ENCODE data around the gene SAMD14. TPM values are rescaled to one million over a fixed set of nuclear protein-coding genes. Genes with fewer than 3 reads are reported as not detected.

The SAMD14 gene
- polyA plus RNA-seq, 2 donors, result 0.37 to 0.44 TPM

DNA sequence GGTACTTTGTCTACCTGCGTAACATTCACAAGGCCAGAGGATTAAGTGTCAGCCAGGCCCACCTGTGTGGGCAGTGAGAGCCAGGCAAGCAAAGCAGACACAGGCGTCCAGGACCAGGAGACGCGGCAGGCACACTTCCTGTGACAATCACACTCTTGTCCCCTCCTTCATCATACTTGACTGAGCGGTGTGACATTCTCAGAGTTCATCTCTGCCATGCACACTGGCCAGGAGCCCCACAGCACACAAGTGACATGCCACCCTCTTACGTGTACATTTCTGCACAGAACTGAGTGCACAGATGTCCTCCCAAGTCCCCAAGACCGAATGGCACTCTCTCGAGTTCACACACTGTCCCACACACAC, 11.8 kb upstream of the SAMD14 start:
- 66 to 67% methylated on average over 8 of the region's 8 CpGs for WGBS, 2 donors
- H3K27ac ChIP-seq (ENCODE audit: low read depth in 2 of 2, low read length in 1 of 2), result no peak overlapping the region
- no peaks in the 10 kb centered on the region for H3K9me3 ChIP-seq (ENCODE audit: control insufficient read depth in 2 of 2, insufficient read depth in 1 of 2, low read depth in 1 of 2, low read length in 1 of 2)
- no peaks in the 10 kb centered on the region for H3K27me3 ChIP-seq (ENCODE audit: control insufficient read depth in 1 of 2, insufficient read depth in 2 of 2, low read length in 2 of 2)
- H3K4me1 ChIP-seq (ENCODE audit: control insufficient read depth in 2 of 2, insufficient read depth in 2 of 2, low read length in 1 of 2), result peaks cover 9 to 30% of the 10 kb centered on the region in 2 donors
- peaks cover 36 to 73% of the 10 kb centered on the region in 2 donors for H3K36me3 ChIP-seq (ENCODE audit: control insufficient read depth in 2 of 2, insufficient read depth in 2 of 2, low read length in 1 of 2)
- H3K4me3 ChIP-seq (ENCODE audit: low read depth in 1 of 2, low read length in 2 of 2), result no peak overlapping the region

DNA sequence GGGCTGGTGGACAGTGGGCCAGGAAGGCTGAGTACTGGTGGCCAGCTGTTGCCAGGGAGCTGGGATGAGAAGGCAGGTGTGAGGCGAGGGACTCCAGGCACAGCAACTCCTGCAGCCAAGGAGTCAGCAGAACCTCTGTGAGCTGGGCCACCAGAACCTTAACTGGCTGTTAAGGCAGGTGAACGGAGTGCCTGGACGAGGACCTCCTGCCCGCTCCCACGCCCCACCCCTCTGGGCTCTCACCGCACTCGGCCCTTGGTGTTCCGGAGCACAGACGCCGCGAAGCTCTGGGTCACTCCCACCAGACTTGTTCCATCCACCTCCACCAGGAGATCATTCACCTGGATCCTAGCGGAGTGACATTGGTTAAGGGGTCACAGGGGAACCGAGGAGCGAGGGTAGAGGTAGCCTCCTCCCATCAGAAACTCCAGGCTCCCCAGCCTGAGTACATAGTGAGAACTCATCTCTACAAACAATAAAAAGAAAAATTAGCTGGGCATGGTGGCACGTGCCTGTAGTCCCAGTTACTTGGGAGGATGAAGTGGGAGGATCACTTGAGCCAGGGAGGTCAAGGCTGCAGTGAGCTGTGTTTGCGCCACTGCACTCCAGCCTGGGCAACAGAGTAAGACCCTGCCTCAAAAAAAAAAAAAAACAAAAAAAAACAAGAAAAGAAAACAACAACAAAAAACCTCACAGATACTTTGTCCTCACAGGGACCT, 11.2 kb upstream of the SAMD14 start:
- no peaks in the 10 kb centered on the region for H3K27me3 ChIP-seq (ENCODE audit: control insufficient read depth in 1 of 2, insufficient read depth in 2 of 2, low read length in 2 of 2)
- no peak overlapping the region for H3K27ac ChIP-seq (ENCODE audit: low read depth in 2 of 2, low read length in 1 of 2)
- H3K4me1 ChIP-seq (ENCODE audit: control insufficient read depth in 2 of 2, insufficient read depth in 2 of 2, low read length in 1 of 2), result peaks cover 9 to 25% of the 10 kb centered on the region in 2 donors
- H3K4me3 ChIP-seq (ENCODE audit: low read depth in 1 of 2, low read length in 2 of 2), result no peak overlapping the region
- no peaks in the 10 kb centered on the region for H3K9me3 ChIP-seq (ENCODE audit: control insufficient read depth in 2 of 2, insufficient read depth in 1 of 2, low read depth in 1 of 2, low read length in 1 of 2)
- WGBS, 2 donors, result 92% methylated on average over 16 of the region's 16 CpGs
- peaks cover 36 to 77% of the 10 kb centered on the region in 2 donors for H3K36me3 ChIP-seq (ENCODE audit: control insufficient read depth in 2 of 2, insufficient read depth in 2 of 2, low read length in 1 of 2)

GRCh38 chr17:50139950-50140885, 10.3 kb upstream of the SAMD14 start:
- H3K4me1 ChIP-seq (ENCODE audit: control insufficient read depth in 2 of 2, insufficient read depth in 2 of 2, low read length in 1 of 2), result peaks cover 3 to 15% of the 10 kb centered on the region in 2 donors
- H3K36me3 ChIP-seq (ENCODE audit: control insufficient read depth in 2 of 2, insufficient read depth in 2 of 2, low read length in 1 of 2), result peaks cover 36 to 84% of the 10 kb centered on the region in 2 donors
- H3K27me3 ChIP-seq (ENCODE audit: control insufficient read depth in 1 of 2, insufficient read depth in 2 of 2, low read length in 2 of 2), result no peaks in the 10 kb centered on the region
- no peaks in the 10 kb centered on the region for H3K9me3 ChIP-seq (ENCODE audit: control insufficient read depth in 2 of 2, insufficient read depth in 1 of 2, low read depth in 1 of 2, low read length in 1 of 2)
- peak overlapping the region in 1 of 2 donors; percentile 20 for H3K27ac ChIP-seq (ENCODE audit: low read depth in 2 of 2, low read length in 1 of 2)
- 42 to 47% methylated on average over 19 of the region's 19 CpGs for whole genome bisulfite sequencing, 2 donors
- H3K4me3 ChIP-seq (ENCODE audit: low read depth in 1 of 2, low read length in 2 of 2), result no peak overlapping the region

DNA sequence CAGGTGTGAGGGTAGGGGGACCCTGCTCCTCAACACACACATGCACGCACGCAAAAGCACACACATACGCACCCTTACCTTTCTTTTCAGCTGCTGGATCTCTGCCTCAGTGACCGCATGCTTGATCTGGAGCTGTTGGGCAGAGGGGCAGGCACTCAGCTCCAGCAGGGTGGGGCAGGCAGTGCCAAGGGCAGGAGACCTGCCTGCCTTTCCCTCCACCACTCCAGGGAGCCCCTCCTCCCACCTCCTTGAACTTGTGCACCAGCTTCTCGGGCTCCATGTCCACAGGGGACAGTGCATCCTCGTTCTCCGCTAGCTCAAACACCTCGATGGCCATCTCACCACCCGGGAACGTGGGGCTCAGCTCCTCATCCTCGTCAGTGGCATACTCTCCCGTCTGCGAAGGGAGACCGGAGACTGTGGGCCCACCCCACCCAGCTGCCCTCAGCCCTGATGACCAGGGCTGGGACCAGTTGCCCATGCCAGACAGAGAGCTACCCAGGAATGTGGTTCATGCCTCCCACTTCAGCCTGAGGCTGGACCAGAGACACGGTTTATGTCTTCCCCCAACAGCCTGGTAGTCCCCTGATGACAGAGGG, 9.3 kb upstream of the SAMD14 start:
- WGBS, 2 donors, result 86 to 87% methylated on average over 15 of the region's 15 CpGs
- H3K4me3 ChIP-seq (ENCODE audit: low read depth in 1 of 2, low read length in 2 of 2), result no peak overlapping the region
- peaks cover 33 to 83% of the 10 kb centered on the region in 2 donors for H3K36me3 ChIP-seq (ENCODE audit: control insufficient read depth in 2 of 2, insufficient read depth in 2 of 2, low read length in 1 of 2)
- H3K27ac ChIP-seq (ENCODE audit: low read depth in 2 of 2, low read length in 1 of 2), result no peak overlapping the region
- no peaks in the 10 kb centered on the region for H3K27me3 ChIP-seq (ENCODE audit: control insufficient read depth in 1 of 2, insufficient read depth in 2 of 2, low read length in 2 of 2)
- no peaks in the 10 kb centered on the region for H3K9me3 ChIP-seq (ENCODE audit: control insufficient read depth in 2 of 2, insufficient read depth in 1 of 2, low read depth in 1 of 2, low read length in 1 of 2)
- H3K4me1 ChIP-seq (ENCODE audit: control insufficient read depth in 2 of 2, insufficient read depth in 2 of 2, low read length in 1 of 2), result peaks cover 0 to 6% of the 10 kb centered on the region in 2 donors

GRCh38 chr17:50137042-50137441, 7.1 kb upstream of the SAMD14 start:
- no peak overlapping the region for H3K27ac ChIP-seq (ENCODE audit: low read depth in 2 of 2, low read length in 1 of 2)
- H3K4me3 ChIP-seq (ENCODE audit: low read depth in 1 of 2, low read length in 2 of 2), result no peak overlapping the region
- no peaks in the 10 kb centered on the region for H3K9me3 ChIP-seq (ENCODE audit: control insufficient read depth in 2 of 2, insufficient read depth in 1 of 2, low read depth in 1 of 2, low read length in 1 of 2)
- peaks cover 21 to 70% of the 10 kb centered on the region in 2 donors for H3K36me3 ChIP-seq (ENCODE audit: control insufficient read depth in 2 of 2, insufficient read depth in 2 of 2, low read length in 1 of 2)
- H3K4me1 ChIP-seq (ENCODE audit: control insufficient read depth in 2 of 2, insufficient read depth in 2 of 2, low read length in 1 of 2), result no peaks in the 10 kb centered on the region
- WGBS, 2 donors, result 88 to 95% methylated on average over 4 of the region's 4 CpGs
- H3K27me3 ChIP-seq (ENCODE audit: control insufficient read depth in 1 of 2, insufficient read depth in 2 of 2, low read length in 2 of 2), result no peaks in the 10 kb centered on the region

- H3K4me1 ChIP-seq (ENCODE audit: control insufficient read depth in 2 of 2, insufficient read depth in 2 of 2, low read length in 1 of 2), result no peaks in the 10 kb centered on the region
- 90 to 93% methylated on average over 11 of the region's 11 CpGs for WGBS, 2 donors
- no peak overlapping the region for H3K4me3 ChIP-seq (ENCODE audit: low read depth in 1 of 2, low read length in 2 of 2)
- peaks cover 18 to 65% of the 10 kb centered on the region in 2 donors for H3K36me3 ChIP-seq (ENCODE audit: control insufficient read depth in 2 of 2, insufficient read depth in 2 of 2, low read length in 1 of 2)
- no peak overlapping the region for H3K27ac ChIP-seq (ENCODE audit: low read depth in 2 of 2, low read length in 1 of 2)
- H3K9me3 ChIP-seq (ENCODE audit: control insufficient read depth in 2 of 2, insufficient read depth in 1 of 2, low read depth in 1 of 2, low read length in 1 of 2), result no peaks in the 10 kb centered on the region
- H3K27me3 ChIP-seq (ENCODE audit: control insufficient read depth in 1 of 2, insufficient read depth in 2 of 2, low read length in 2 of 2), result no peaks in the 10 kb centered on the region
These were observed 6.2 kb upstream of the SAMD14 start for GRCh38 chr17:50136096-50136687.

GRCh38 chr17:50135316-50136095, 5.5 kb upstream of the SAMD14 start:
- H3K36me3 ChIP-seq (ENCODE audit: control insufficient read depth in 2 of 2, insufficient read depth in 2 of 2, low read length in 1 of 2), result peaks cover 13 to 59% of the 10 kb centered on the region in 2 donors
- H3K27me3 ChIP-seq (ENCODE audit: control insufficient read depth in 1 of 2, insufficient read depth in 2 of 2, low read length in 2 of 2), result no peaks in the 10 kb centered on the region
- no peak overlapping the region for H3K27ac ChIP-seq (ENCODE audit: low read depth in 2 of 2, low read length in 1 of 2)
- 84% methylated on average over 16 of the region's 16 CpGs for WGBS, 2 donors
- no peak overlapping the region for H3K4me3 ChIP-seq (ENCODE audit: low read depth in 1 of 2, low read length in 2 of 2)
- no peaks in the 10 kb centered on the region for H3K4me1 ChIP-seq (ENCODE audit: control insufficient read depth in 2 of 2, insufficient read depth in 2 of 2, low read length in 1 of 2)
- no peaks in the 10 kb centered on the region for H3K9me3 ChIP-seq (ENCODE audit: control insufficient read depth in 2 of 2, insufficient read depth in 1 of 2, low read depth in 1 of 2, low read length in 1 of 2)

GRCh38 chr17:50134206-50135110, 4.5 kb upstream of the SAMD14 start:
- no peaks in the 10 kb centered on the region for H3K4me1 ChIP-seq (ENCODE audit: control insufficient read depth in 2 of 2, insufficient read depth in 2 of 2, low read length in 1 of 2)
- no peaks in the 10 kb centered on the region for H3K9me3 ChIP-seq (ENCODE audit: control insufficient read depth in 2 of 2, insufficient read depth in 1 of 2, low read depth in 1 of 2, low read length in 1 of 2)
- 69 to 71% methylated on average over 15 to 16 of the region's 16 CpGs for WGBS, 2 donors
- H3K27me3 ChIP-seq (ENCODE audit: control insufficient read depth in 1 of 2, insufficient read depth in 2 of 2, low read length in 2 of 2), result no peaks in the 10 kb centered on the region
- no peak overlapping the region for H3K4me3 ChIP-seq (ENCODE audit: low read depth in 1 of 2, low read length in 2 of 2)
- H3K36me3 ChIP-seq (ENCODE audit: control insufficient read depth in 2 of 2, insufficient read depth in 2 of 2, low read length in 1 of 2), result peaks cover 11 to 51% of the 10 kb centered on the region in 2 donors
- no peak overlapping the region for H3K27ac ChIP-seq (ENCODE audit: low read depth in 2 of 2, low read length in 1 of 2)

Data from esophagus (tissue), 2 donors.